ENCODE measurements around the gene ADGRL3. TPM values are rescaled to one million over a fixed set of nuclear protein-coding genes. Genes with fewer than 3 reads are reported as not detected.
A peak's percentile ranks its signal among the peaks of the same experiment; 100 is the strongest.

The ADGRL3 gene
- total RNA-seq, 1 donor from 2014 or later = 34.5 TPM

DNA sequence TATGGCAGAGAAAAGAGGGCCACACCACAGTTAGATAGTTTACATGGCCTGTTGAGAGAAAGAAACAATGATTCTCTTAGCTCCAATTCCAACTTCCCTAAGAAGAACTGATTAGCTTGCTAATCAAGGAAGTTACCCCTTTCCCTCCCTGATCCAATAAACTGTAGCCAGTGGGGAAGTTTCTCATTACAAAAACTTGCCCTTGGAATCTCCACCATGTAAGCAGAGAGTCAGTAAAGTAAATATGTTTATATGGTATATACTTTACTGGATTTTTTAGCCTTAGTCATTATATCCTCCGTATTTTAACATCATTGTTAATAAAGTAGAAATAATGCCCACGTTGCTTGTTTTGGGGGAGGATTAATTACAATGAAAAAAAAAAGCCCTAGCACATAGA, 7.7 kb upstream of the ADGRL3 start:
- H3K36me3 Mint-ChIP-seq (ENCODE audit: low read depth) = no peaks in the 10 kb centered on the region
- H3K9me3 Mint-ChIP-seq = peaks cover 2% of the 10 kb centered on the region
- DNase-seq (ENCODE audit: low read depth, low spot score) = no peak
- H3K27me3 Mint-ChIP-seq (ENCODE audit: low read depth) = no peaks in the 10 kb centered on the region
- no peak overlapping the region for H3K4me3 Mint-ChIP-seq
- H3K27ac Mint-ChIP-seq (ENCODE audit: unreplicated experiment) = no peak overlapping the region
- no peaks in the 10 kb centered on the region for H3K4me1 Mint-ChIP-seq
- TF ChIP-seq, protein P1, sequence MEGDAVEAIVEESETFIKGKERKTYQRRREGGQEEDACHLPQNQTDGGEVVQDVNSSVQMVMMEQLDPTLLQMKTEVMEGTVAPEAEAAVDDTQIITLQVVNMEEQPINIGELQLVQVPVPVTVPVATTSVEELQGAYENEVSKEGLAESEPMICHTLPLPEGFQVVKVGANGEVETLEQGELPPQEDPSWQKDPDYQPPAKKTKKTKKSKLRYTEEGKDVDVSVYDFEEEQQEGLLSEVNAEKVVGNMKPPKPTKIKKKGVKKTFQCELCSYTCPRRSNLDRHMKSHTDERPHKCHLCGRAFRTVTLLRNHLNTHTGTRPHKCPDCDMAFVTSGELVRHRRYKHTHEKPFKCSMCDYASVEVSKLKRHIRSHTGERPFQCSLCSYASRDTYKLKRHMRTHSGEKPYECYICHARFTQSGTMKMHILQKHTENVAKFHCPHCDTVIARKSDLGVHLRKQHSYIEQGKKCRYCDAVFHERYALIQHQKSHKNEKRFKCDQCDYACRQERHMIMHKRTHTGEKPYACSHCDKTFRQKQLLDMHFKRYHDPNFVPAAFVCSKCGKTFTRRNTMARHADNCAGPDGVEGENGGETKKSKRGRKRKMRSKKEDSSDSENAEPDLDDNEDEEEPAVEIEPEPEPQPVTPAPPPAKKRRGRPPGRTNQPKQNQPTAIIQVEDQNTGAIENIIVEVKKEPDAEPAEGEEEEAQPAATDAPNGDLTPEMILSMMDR (conservative IDR thresholded peaks at IDR 0.05) = no peak

DNA sequence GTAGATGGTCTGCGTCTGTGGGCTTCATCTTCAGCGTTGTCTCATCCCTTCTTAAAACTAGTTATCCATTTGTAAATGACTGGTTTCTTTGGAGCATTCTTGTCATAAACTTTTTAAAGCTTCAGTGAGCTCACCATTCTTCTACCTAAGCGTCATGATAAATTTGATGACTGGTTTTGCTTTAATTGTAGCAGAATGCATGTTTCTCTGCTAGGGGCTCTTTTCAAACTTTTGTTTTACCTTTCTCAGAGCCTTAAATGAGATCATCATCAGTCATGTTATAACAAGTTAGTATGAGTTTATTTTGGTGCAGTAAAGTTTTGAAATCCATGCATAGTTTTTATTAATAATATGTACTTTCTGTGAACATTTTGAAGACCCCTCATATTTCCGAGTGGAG, 6.3 kb upstream of the ADGRL3 start:
- H3K4me1 Mint-ChIP-seq = no peaks in the 10 kb centered on the region
- peaks cover 3% of the 10 kb centered on the region for H3K27me3 Mint-ChIP-seq (ENCODE audit: low read depth)
- peaks cover 2% of the 10 kb centered on the region for H3K9me3 Mint-ChIP-seq
- no peak for DNase-seq (ENCODE audit: low read depth, low spot score)
- H3K27ac Mint-ChIP-seq (ENCODE audit: unreplicated experiment) = no peak overlapping the region
- TF ChIP-seq, protein P1 (conservative IDR thresholded peaks at IDR 0.05) = no peak
- no peaks in the 10 kb centered on the region for H3K36me3 Mint-ChIP-seq (ENCODE audit: low read depth)
- H3K4me3 Mint-ChIP-seq = no peak overlapping the region

DNA sequence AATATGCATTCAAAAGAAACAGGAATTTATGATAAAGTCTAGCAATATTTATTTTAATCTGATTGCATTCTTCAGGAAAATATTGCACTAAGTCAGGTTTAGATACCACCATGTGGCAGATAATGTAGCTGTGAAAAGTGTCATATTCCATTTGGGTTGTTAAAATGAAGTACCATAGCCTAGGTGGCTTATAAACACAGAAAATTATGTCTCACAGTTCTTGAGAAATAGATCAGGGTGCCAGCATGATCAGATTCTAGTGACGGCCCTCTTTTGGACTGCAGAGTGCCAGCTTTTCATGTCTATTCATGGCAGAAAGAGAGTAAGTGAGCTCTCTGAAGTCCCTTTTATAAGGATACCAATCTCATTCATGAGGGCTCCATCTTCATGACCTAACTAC, 5.6 kb upstream of the ADGRL3 start:
- H3K4me3 Mint-ChIP-seq = no peak overlapping the region
- H3K36me3 Mint-ChIP-seq (ENCODE audit: low read depth) = no peaks in the 10 kb centered on the region
- peaks cover 2% of the 10 kb centered on the region for H3K9me3 Mint-ChIP-seq
- DNase-seq (ENCODE audit: low read depth, low spot score) = no peak
- H3K27me3 Mint-ChIP-seq (ENCODE audit: low read depth) = peaks cover 9% of the 10 kb centered on the region
- TF ChIP-seq, protein P1 (conservative IDR thresholded peaks at IDR 0.05) = no peak
- no peak overlapping the region for H3K27ac Mint-ChIP-seq (ENCODE audit: unreplicated experiment)
- peaks cover 2% of the 10 kb centered on the region for H3K4me1 Mint-ChIP-seq

DNA sequence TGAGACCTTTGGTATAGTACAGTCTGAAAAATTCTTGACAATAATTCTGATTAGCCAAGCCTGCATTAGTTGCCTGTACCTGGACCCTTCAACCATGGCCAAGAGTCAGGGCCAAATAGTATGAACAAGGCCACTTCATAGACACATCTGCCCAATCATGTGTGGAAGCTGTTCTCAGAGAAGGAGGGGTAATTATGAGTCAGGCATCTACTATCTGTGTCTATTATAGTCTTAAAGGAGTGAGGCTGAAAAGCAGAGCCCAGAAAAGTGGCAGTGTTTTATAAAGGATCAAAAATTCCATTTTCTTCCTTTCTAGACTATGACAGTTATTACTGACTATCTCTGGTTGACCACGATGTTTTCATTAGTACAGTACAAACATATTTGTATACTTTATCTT, 5.0 kb upstream of the ADGRL3 start:
- H3K4me1 Mint-ChIP-seq = peaks cover 5% of the 10 kb centered on the region
- H3K27me3 Mint-ChIP-seq (ENCODE audit: low read depth) = peaks cover 13% of the 10 kb centered on the region
- TF ChIP-seq, protein P1 (conservative IDR thresholded peaks at IDR 0.05) = no peak
- no peak for DNase-seq (ENCODE audit: low read depth, low spot score)
- H3K4me3 Mint-ChIP-seq = no peak overlapping the region
- no peaks in the 10 kb centered on the region for H3K9me3 Mint-ChIP-seq
- no peak overlapping the region for H3K27ac Mint-ChIP-seq (ENCODE audit: unreplicated experiment)
- H3K36me3 Mint-ChIP-seq (ENCODE audit: low read depth) = no peaks in the 10 kb centered on the region

DNA sequence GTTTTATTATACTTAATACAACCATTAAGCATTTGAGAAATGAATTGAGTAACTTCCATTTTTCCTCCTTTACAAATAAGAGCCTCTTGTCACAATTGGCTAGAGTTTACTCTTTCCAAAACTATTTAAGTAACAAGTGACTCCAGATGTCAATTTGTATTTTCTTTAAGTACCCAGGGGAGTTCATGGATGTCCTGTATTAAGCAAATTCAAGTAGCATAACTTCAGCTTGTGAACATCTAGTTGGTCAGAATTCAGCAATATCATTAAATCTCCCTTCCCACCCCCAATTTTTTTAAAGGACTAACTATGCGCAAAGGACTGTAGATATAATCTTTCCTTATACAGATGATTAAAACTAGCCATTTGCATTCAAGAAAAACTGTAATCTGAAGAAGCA, 1.4 kb upstream of the ADGRL3 start:
- H3K36me3 Mint-ChIP-seq (ENCODE audit: low read depth) = no peaks in the 10 kb centered on the region
- TF ChIP-seq, protein P1 (conservative IDR thresholded peaks at IDR 0.05) = no peak
- H3K27ac Mint-ChIP-seq (ENCODE audit: unreplicated experiment) = no peak overlapping the region
- H3K4me1 Mint-ChIP-seq = peaks cover 13% of the 10 kb centered on the region
- H3K27me3 Mint-ChIP-seq (ENCODE audit: low read depth) = peaks cover 27% of the 10 kb centered on the region
- H3K4me3 Mint-ChIP-seq = peak overlapping the region; percentile 98
- no peaks in the 10 kb centered on the region for H3K9me3 Mint-ChIP-seq
- no peak for DNase-seq (ENCODE audit: low read depth, low spot score)

DNA sequence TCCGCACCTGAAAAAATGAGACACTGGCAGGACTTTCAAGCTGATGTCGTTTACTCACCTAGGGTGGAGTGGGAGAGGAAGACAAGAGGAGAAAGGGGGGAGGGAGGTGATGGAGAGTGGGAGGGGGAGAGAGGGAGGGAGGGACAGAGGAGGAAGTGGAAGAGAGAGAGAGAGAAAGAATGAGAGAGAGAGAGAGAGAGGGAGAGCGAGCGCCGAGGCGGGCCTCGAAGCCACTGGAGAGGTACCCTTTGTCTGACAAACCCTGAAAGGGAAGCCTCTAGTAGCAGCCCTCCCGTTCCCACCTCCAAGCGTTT, 296 bp upstream of the ADGRL3 start:
- DNase-seq (ENCODE audit: low read depth, low spot score) = no peak
- Mint-ChIP-seq H3K4me1 (peaks cover 22% of the 10 kb centered on the region), H3K27me3 (ENCODE audit: low read depth) (peaks cover 28% of the 10 kb centered on the region), H3K27ac (ENCODE audit: unreplicated experiment) (peak overlapping the region; percentile 89), H3K9me3 (no peaks in the 10 kb centered on the region), H3K4me3 (peak overlapping the region; percentile 98), H3K36me3 (ENCODE audit: low read depth) (no peaks in the 10 kb centered on the region)
- TF ChIP-seq, protein P1 (conservative IDR thresholded peaks at IDR 0.05) = no peak
